ENCODE measurements around the gene KCNC3.

The KCNC3 gene

DNA sequence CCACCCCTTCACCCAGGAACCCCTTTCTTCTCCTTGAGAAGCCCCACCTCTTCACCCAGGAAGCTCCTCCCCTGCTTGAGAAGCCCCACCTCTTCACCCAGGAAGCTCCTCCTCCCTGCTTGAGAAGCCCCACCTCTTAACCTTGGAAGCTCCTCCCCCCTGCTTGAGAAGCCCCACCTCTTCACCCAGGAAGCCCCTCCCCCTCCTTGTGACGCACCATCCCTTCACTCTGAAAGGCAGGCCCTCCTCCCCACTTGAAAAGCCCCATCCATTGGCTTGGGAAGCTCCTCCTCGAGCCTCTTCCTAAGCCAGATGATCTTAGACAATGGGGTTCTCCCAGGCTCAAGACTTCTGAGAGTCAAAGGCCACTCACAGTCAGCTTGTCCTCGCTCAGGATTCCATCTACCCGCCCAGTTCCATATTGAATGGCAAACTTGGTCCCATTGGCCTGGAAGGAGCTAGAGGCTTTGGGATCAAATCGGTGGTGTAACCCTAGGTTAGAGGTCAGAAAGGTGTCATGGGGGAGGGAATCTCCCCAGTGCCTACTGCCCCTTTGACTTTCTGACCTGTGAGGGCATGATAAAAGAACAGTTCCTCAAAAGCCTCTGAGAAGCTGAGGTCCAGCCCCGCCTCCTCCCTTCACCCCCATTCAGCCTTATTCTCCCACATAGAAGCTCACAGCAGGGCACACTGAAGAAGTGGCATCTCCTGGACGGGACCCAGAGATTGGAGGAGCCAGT lies 32.3 kb upstream of the KCNC3 start:
- no peaks in the 10 kb centered on the region for H3K4me1 ChIP-seq (ENCODE audit: control insufficient read depth, insufficient read depth, low read length)
- no peak overlapping the region for H3K4me3 ChIP-seq (ENCODE audit: low read depth, low read length)
- no peak for TF ChIP-seq PRDM4 (tag by site-specific recombination; IDR thresholded peaks at IDR 0.05)
- TF ChIP-seq SP2 (tag by site-specific recombination; IDR thresholded peaks at IDR 0.05), result peak; percentile 46; the same call in 1 of the 2 replicates
- H3K9me3 ChIP-seq (ENCODE audit: control insufficient read depth, insufficient read depth, low read depth, low read length), result no peaks in the 10 kb centered on the region
- H3K36me3 ChIP-seq (ENCODE audit: control insufficient read depth in 2 of 2, insufficient read depth in 1 of 2, low read length in 2 of 2), result peaks cover 0 to 5% of the 10 kb centered on the region in 2 experiments; a peak in 1 of 3 replicates
- POLR2A ChIA-PET, result interaction anchor here (0.8 kb wide), 1 partner anchor 70 kb away, joined by 3 read pairs; no protein-coding TSS in a partner anchor
- H3K27ac ChIP-seq (ENCODE audit: extremely low read depth, low read depth, low read length), result no peak overlapping the region
- CTCF ChIA-PET, result interaction anchor here (0.6 to 1.6 kb wide), 9 partner anchors 22 to 472 kb away, joined by 3 to 5 read pairs (median 3); partner anchors contain the start of gene KLK15

DNA sequence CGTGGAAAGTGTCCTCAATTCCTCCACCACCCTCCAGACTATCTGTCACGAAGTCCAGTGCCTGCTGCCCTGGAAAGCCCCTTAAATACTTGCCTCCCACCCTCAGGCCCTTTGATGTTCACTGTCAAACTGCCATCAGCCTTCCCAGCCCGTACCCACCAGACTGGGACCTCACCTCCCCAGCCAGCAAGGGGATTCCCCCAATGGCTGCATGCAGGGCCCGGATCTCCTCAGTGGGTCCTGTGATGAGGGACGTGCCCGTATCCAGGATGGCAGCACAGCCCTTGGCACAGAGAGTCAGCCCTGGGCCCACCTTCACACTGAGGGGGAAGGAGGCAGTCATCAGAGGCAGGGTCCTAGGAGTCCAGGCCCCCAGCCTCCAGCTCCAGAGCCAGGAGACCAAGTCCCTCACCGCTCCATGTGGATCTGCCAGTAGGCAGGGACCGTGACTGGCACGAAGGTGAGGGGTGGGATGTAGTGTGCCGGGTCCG lies 30.2 kb upstream of the KCNC3 start:
- Histone ChIP-seq H3K4me1 (ENCODE audit: control insufficient read depth, insufficient read depth, low read length) (no peaks in the 10 kb centered on the region), H3K27ac (ENCODE audit: extremely low read depth, low read depth, low read length) (no peak overlapping the region), H3K36me3 (ENCODE audit: control insufficient read depth in 2 of 2, insufficient read depth in 1 of 2, low read length in 2 of 2) (peaks cover 0 to 5% of the 10 kb centered on the region in 2 experiments; a peak in 1 of 3 replicates), H3K4me3 (ENCODE audit: low read depth, low read length) (no peak overlapping the region), H3K9me3 (ENCODE audit: control insufficient read depth, insufficient read depth, low read depth, low read length) (no peaks in the 10 kb centered on the region)
- CTCF ChIA-PET, result interaction anchor here (0.5 to 1.8 kb wide), 4 partner anchors 9 to 178 kb away, joined by 3 to 5 read pairs (median 4); no protein-coding TSS in a partner anchor
- TF ChIP-seq ZNF837 (tag by site-specific recombination; IDR thresholded peaks at IDR 0.05), result no peak
- no peak for TF ChIP-seq ZNF211 (tag by site-specific recombination; IDR thresholded peaks at IDR 0.05; ENCODE audit: low read depth)
- no peak for TF ChIP-seq ZFP69B (tag by site-specific recombination; IDR thresholded peaks at IDR 0.05)
- no peak for TF ChIP-seq ZNF571 (tag by site-specific recombination; IDR thresholded peaks at IDR 0.05)
- no peak for TF ChIP-seq ZNF37A (tag by site-specific recombination; IDR thresholded peaks at IDR 0.05)
- TF ChIP-seq ZNF677 (tag by site-specific recombination; IDR thresholded peaks at IDR 0.05), result no peak
- TF ChIP-seq ZNF530 (tag by site-specific recombination; IDR thresholded peaks at IDR 0.05; ENCODE audit: low read depth), result no peak
- no peak for TF ChIP-seq ZNF112 (tag by site-specific recombination; IDR thresholded peaks at IDR 0.05)
- no peak for TF ChIP-seq ZXDB (tag by site-specific recombination; IDR thresholded peaks at IDR 0.05)
- TF ChIP-seq ZNF548 (tag by site-specific recombination; IDR thresholded peaks at IDR 0.05), result no peak
- TF ChIP-seq GLI2 (tag by site-specific recombination; IDR thresholded peaks at IDR 0.05; ENCODE audit: borderline replicate concordance, low read depth), result no peak
- TF ChIP-seq ZNF654 (tag by site-specific recombination; IDR thresholded peaks at IDR 0.05; ENCODE audit: low read depth), result no peak
- TF ChIP-seq ZNF433 (tag by site-specific recombination; IDR thresholded peaks at IDR 0.05; ENCODE audit: low read depth), result no peak
- no peak for TF ChIP-seq ZNF626 (tag by site-specific recombination; IDR thresholded peaks at IDR 0.05)
- no peak for TF ChIP-seq ZNF629 (tag by site-specific recombination; IDR thresholded peaks at IDR 0.05)
- TF ChIP-seq ZNF140 (tag by site-specific recombination; IDR thresholded peaks at IDR 0.05), result no peak
- POLR2A ChIA-PET, result no interaction called here

GRCh38 chr19:50358483-50359327 lies 29.5 kb upstream of the KCNC3 start:
- ChIA-PET CTCF (interaction anchor here (0.6 to 2.4 kb wide), 8 partner anchors 9 to 915 kb away, joined by 3 to 40 read pairs (median 8); no protein-coding TSS in a partner anchor), POLR2A (no interaction called here)
- H3K36me3 ChIP-seq (ENCODE audit: control insufficient read depth in 2 of 2, insufficient read depth in 1 of 2, low read length in 2 of 2), result peaks cover 0 to 5% of the 10 kb centered on the region in 2 experiments; a peak in 1 of 3 replicates
- no peaks in the 10 kb centered on the region for H3K4me1 ChIP-seq (ENCODE audit: control insufficient read depth, insufficient read depth, low read length)
- H3K27ac ChIP-seq (ENCODE audit: extremely low read depth, low read depth, low read length), result no peak overlapping the region
- no peak overlapping the region for H3K4me3 ChIP-seq (ENCODE audit: low read depth, low read length)
- H3K9me3 ChIP-seq (ENCODE audit: control insufficient read depth, insufficient read depth, low read depth, low read length), result no peaks in the 10 kb centered on the region
- no peak for TF ChIP-seq ZNF660 (tag by site-specific recombination; IDR thresholded peaks at IDR 0.05)
- TF ChIP-seq ZNF354C (tag by site-specific recombination; IDR thresholded peaks at IDR 0.05; ENCODE audit: borderline replicate concordance, low read depth), result no peak
- TF ChIP-seq, protein P1, sequence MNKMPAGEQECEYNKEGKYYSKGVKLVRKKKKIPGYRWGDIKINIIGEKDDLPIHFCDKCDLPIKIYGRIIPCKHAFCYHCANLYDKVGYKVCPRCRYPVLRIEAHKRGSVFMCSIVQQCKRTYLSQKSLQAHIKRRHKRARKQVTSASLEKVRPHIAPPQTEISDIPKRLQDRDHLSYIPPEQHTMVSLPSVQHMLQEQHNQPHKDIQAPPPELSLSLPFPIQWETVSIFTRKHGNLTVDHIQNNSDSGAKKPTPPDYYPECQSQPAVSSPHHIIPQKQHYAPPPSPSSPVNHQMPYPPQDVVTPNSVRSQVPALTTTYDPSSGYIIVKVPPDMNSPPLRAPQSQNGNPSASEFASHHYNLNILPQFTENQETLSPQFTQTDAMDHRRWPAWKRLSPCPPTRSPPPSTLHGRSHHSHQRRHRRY (tag by site-specific recombination; IDR thresholded peaks at IDR 0.05), result no peak
- no peak for TF ChIP-seq KLF17 (tag by site-specific recombination; IDR thresholded peaks at IDR 0.05)

Data from HEK293 (cell line).